ENCODE data around the gene PIP5K1B. TPM values are rescaled to one million over a fixed set of nuclear protein-coding genes. Genes with fewer than 3 reads are reported as not detected.

The PIP5K1B gene
- total RNA-seq, 1 experiment from 2014 or later, result 0.16 TPM

- Mint-ChIP-seq H3K4me3 (ENCODE audit: unreplicated experiment) (no peak overlapping the region), H3K27me3 (ENCODE audit: insufficient read depth, unreplicated experiment) (peaks cover 20% of the 10 kb centered on the region), H3K36me3 (ENCODE audit: insufficient read depth, unreplicated experiment) (no peaks in the 10 kb centered on the region), H3K9me3 (ENCODE audit: unreplicated experiment) (no peaks in the 10 kb centered on the region), H3K4me1 (ENCODE audit: insufficient read depth, unreplicated experiment) (no peaks in the 10 kb centered on the region), H3K27ac (ENCODE audit: low read depth, unreplicated experiment) (no peak overlapping the region)
- intact Hi-C loops (cut with micrococcal nuclease), result no loop called here
- no peak for DNase-seq (ENCODE audit: unreplicated experiment)
- ChIA-PET POLR2A (no interaction called here), CTCF (no interaction called here)
- no peak for TF ChIP-seq CTCF (IDR thresholded peaks at IDR 0.05; ENCODE audit: unreplicated experiment)
- BruUV-seq (replicated peaks), result no TSS peak
These were observed 27.5 kb downstream of the PIP5K1B start for GRCh38 chr9:68732405-68733020.

- Mint-ChIP-seq H3K4me1 (ENCODE audit: insufficient read depth, unreplicated experiment) (no peaks in the 10 kb centered on the region), H3K4me3 (ENCODE audit: unreplicated experiment) (no peak overlapping the region), H3K27me3 (ENCODE audit: insufficient read depth, unreplicated experiment) (peaks cover 20% of the 10 kb centered on the region), H3K9me3 (ENCODE audit: unreplicated experiment) (no peaks in the 10 kb centered on the region), H3K27ac (ENCODE audit: low read depth, unreplicated experiment) (no peak overlapping the region), H3K36me3 (ENCODE audit: insufficient read depth, unreplicated experiment) (no peaks in the 10 kb centered on the region)
- intact Hi-C loops (cut with micrococcal nuclease), result no loop called here
- DNase-seq (ENCODE audit: unreplicated experiment), result no peak
- no TSS peak for BruUV-seq (replicated peaks)
- ChIA-PET CTCF (no interaction called here), POLR2A (no interaction called here)
- TF ChIP-seq CTCF (IDR thresholded peaks at IDR 0.05; ENCODE audit: unreplicated experiment), result no peak
These were observed 28.0 kb downstream of the PIP5K1B start for GRCh38 chr9:68733021-68733405.

GRCh38 chr9:68738358-68738757 lies 33.3 kb downstream of the PIP5K1B start:
- intact Hi-C loops (cut with micrococcal nuclease), result no loop called here
- no TSS peak for BruUV-seq (replicated peaks)
- no peaks in the 10 kb centered on the region for H3K9me3 Mint-ChIP-seq (ENCODE audit: unreplicated experiment)
- H3K36me3 Mint-ChIP-seq (ENCODE audit: insufficient read depth, unreplicated experiment), result no peaks in the 10 kb centered on the region
- no peak overlapping the region for H3K4me3 Mint-ChIP-seq (ENCODE audit: unreplicated experiment)
- TF ChIP-seq CTCF (IDR thresholded peaks at IDR 0.05; ENCODE audit: unreplicated experiment), result no peak
- no peaks in the 10 kb centered on the region for H3K4me1 Mint-ChIP-seq (ENCODE audit: insufficient read depth, unreplicated experiment)
- no peak overlapping the region for H3K27ac Mint-ChIP-seq (ENCODE audit: low read depth, unreplicated experiment)
- peaks cover 47% of the 10 kb centered on the region for H3K27me3 Mint-ChIP-seq (ENCODE audit: insufficient read depth, unreplicated experiment)
- DNase-seq (ENCODE audit: unreplicated experiment), result no peak
- ChIA-PET CTCF (no interaction called here), POLR2A (no interaction called here)

- no peak for TF ChIP-seq CTCF (IDR thresholded peaks at IDR 0.05; ENCODE audit: unreplicated experiment)
- no peak overlapping the region for H3K27ac Mint-ChIP-seq (ENCODE audit: low read depth, unreplicated experiment)
- peaks cover 37% of the 10 kb centered on the region for H3K27me3 Mint-ChIP-seq (ENCODE audit: insufficient read depth, unreplicated experiment)
- no peaks in the 10 kb centered on the region for H3K36me3 Mint-ChIP-seq (ENCODE audit: insufficient read depth, unreplicated experiment)
- no peak for DNase-seq (ENCODE audit: unreplicated experiment)
- no peaks in the 10 kb centered on the region for H3K9me3 Mint-ChIP-seq (ENCODE audit: unreplicated experiment)
- intact Hi-C loops (cut with micrococcal nuclease), result no loop called here
- no peaks in the 10 kb centered on the region for H3K4me1 Mint-ChIP-seq (ENCODE audit: insufficient read depth, unreplicated experiment)
- CTCF ChIA-PET, result interaction anchor here (0.5 kb wide), 1 partner anchor 133 kb away, joined by 3 read pairs; no protein-coding TSS in a partner anchor
- BruUV-seq (replicated peaks), result no TSS peak
- POLR2A ChIA-PET, result no interaction called here
- no peak overlapping the region for H3K4me3 Mint-ChIP-seq (ENCODE audit: unreplicated experiment)
These were observed 34.7 kb downstream of the PIP5K1B start for GRCh38 chr9:68739621-68740174.

Measured in MCF 10A (cell line).